ENCODE measurements around the gene NPPC. TPM values are rescaled to one million over a fixed set of nuclear protein-coding genes. Genes with fewer than 3 reads are reported as not detected.

Gene NPPC, protein sequence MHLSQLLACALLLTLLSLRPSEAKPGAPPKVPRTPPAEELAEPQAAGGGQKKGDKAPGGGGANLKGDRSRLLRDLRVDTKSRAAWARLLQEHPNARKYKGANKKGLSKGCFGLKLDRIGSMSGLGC
- total RNA-seq (2014; rRNA removed; shearing (Covaris generic)): 0.50 and 2.9 TPM in 2 replicates

DNA sequence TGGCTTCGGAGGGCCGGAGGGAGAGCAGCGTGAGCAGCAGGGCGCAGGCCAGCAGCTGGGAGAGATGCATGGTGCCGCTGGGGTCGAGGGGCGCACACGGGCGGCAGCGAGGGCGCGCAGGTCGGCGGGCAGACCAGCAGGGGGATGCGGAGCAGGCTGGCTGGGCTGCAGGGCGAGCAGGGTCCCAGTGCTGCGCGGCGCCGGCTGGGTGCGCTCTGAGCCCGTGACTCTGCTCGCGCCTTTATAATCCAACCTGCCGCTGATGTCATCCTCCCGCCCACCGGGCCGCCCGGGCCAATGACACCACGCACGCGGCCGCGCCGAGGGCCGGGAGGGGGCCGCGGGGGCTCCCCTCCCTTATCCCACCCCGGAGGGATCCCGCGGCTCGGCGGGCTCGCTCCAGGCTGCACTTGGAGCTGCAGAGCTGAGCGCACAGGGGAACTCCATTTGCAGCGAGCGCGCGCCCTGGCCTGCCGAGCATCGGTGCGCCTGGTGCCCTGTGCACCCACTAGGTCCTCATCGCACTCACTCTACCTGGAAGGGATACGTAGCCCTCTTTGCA lies at the start of gene NPPC:
TSS of gene NPPC (minus strand) at position 217 of the 562 bp plus-strand sequence. CDS start at position 70, 147 bp downstream.

DNA sequence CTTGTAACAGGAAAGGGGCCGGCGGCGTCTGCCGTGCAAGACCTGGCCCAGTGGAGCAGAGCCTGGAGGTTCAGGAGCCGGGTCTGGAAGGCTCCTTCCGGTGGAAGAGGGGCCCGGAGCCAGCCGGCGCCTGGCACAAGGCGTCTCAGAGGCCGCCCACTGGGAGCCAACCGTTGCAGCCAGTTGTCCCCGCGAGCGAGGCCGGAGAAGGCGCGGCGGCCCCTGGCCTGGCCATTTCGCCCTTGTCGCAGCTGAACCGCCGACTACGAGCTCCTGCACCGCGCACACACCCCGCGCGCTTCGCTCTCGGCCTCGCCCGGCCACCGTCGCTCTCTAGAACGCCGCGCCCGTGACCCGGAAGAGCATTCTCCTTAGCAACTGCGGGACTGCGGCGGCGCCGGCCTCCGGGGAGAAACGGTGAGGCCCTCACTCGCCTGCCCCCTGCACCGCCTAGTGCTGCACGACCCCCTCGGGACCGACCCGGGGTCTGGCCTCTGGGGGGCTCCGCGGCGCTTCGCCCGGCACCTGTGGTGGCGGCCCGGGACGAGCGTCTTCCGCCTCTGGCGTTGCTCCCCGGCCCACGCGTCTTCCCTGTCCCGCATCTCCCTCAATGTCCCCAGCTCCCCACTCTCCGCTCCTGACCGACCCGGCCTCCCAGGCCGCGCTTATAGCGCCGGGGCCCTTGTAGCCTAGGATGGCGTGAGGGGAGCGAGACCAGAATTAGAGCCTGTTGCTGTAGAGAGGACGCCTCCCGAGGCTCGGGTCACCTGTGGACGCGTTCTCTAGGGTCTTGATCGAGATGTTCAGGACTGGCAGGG lies 35.4 kb upstream of the NPPC start, which contains the start of gene DIS3L2:
TSS of gene DIS3L2 (plus strand) at position 365 of the 818 bp plus-strand sequence. CDS start 53,215 bp downstream, outside the sequence.

Small RNAs within 50 kb of the gene (small RNA-seq; reads per million reads assigned to genes)
- not detected for gene MIR1471

Other genes starting within 250 kb of the NPPC start
- gene PTMA, start 217.9 kb downstream of the NPPC start, total RNA-seq (2014; rRNA removed; shearing (Covaris generic)): 809 and 833 TPM in 2 replicates
- gene PDE6D, start 145.1 kb downstream of the NPPC start, total RNA-seq (2014; rRNA removed; shearing (Covaris generic)): 22.3 and 23.4 TPM in 2 replicates
- gene COPS7B, start 140.0 kb downstream of the NPPC start, total RNA-seq (2014; rRNA removed; shearing (Covaris generic)): 23.2 and 27.6 TPM in 2 replicates
- gene DIS3L2, start 35.3 kb upstream of the NPPC start, total RNA-seq (2014; rRNA removed; shearing (Covaris generic)): 21.4 and 28.1 TPM in 2 replicates

Data from A375 (cell line).